ENCODE measurements around the gene GSX2.

Gene GSX2

DNA sequence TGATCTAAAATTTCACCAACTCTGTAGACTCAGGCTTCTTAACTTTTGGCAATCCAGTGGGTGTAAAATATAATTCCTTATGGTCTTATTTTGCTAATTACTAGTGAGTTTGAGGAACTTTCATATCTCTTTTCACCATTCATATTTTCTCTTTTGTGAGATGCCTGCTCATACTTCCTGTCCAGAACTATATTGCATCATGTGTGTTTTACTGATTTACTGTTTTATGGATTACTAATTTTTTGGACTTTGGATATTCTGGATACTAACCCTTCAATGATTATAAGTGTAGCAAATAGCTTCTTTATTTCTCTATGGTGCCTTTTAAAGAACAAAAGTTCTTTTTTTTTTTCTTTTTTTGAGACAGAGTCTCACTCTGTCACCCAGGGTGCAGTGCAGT is 20.6 kb downstream of the GSX2 start:
- TF ChIP-seq REST (IDR thresholded peaks at IDR 0.05; ENCODE audit: insufficient read depth in 1 of 2, low read depth in 2 of 2, low read length in 2 of 2) (no peak), TAF1 (IDR thresholded peaks at IDR 0.05; ENCODE audit: borderline replicate concordance, insufficient read depth, low read length) (no peak), POLR2AphosphoS5 (IDR thresholded peaks at IDR 0.05; ENCODE audit: low read depth, low read length) (no peak), SIN3A (IDR thresholded peaks at IDR 0.05; ENCODE audit: borderline replicate concordance, insufficient read depth, low read length) (no peak), FOXP2 (optimal IDR thresholded peaks at IDR 0.05; ENCODE audit: borderline replicate concordance, extremely low read depth, extremely low read length, insufficient read depth) (no peak)

- TF ChIP-seq TAF1 (IDR thresholded peaks at IDR 0.05; ENCODE audit: borderline replicate concordance, insufficient read depth, low read length) (no peak), REST (IDR thresholded peaks at IDR 0.05; ENCODE audit: insufficient read depth in 1 of 2, low read depth in 2 of 2, low read length in 2 of 2) (no peak), FOXP2 (optimal IDR thresholded peaks at IDR 0.05; ENCODE audit: borderline replicate concordance, extremely low read depth, extremely low read length, insufficient read depth) (no peak), POLR2AphosphoS5 (IDR thresholded peaks at IDR 0.05; ENCODE audit: low read depth, low read length) (no peak), SIN3A (IDR thresholded peaks at IDR 0.05; ENCODE audit: borderline replicate concordance, insufficient read depth, low read length) (no peak)
Measured at GRCh38 chr4:54127660-54128059, 27.7 kb downstream of the GSX2 start.

GRCh38 chr4:54139332-54139731 is 39.4 kb downstream of the GSX2 start:
- TF ChIP-seq FOXP2 (optimal IDR thresholded peaks at IDR 0.05; ENCODE audit: borderline replicate concordance, extremely low read depth, extremely low read length, insufficient read depth), result no peak
- no peak for TF ChIP-seq REST (IDR thresholded peaks at IDR 0.05; ENCODE audit: insufficient read depth in 1 of 2, low read depth in 2 of 2, low read length in 2 of 2)
- TF ChIP-seq SIN3A (IDR thresholded peaks at IDR 0.05; ENCODE audit: borderline replicate concordance, insufficient read depth, low read length), result no peak
- TF ChIP-seq TAF1 (IDR thresholded peaks at IDR 0.05; ENCODE audit: borderline replicate concordance, insufficient read depth, low read length), result no peak
- TF ChIP-seq POLR2AphosphoS5 (IDR thresholded peaks at IDR 0.05; ENCODE audit: low read depth, low read length), result no peak

DNA sequence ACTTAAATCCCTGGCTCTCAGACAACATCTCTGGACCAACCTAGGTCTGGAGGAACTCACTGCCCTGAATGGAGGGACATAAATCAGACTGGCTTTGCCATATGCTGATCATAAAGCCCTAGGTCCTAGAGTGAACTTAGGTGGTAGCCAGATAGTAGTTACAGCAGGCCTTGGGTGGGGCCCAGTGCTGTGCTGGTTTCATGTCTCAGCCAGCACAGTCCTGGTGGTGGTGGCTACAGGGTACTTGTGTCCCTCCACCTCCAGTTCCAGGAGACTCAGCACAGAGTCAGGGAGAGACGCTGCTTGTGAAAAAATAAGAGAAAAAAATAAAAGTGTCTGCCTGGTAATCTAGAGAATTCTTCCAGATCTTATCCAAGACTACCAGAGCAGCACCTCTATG is 40.3 kb downstream of the GSX2 start:
- no peak for TF ChIP-seq REST (IDR thresholded peaks at IDR 0.05; ENCODE audit: insufficient read depth in 1 of 2, low read depth in 2 of 2, low read length in 2 of 2)
- TF ChIP-seq SIN3A (IDR thresholded peaks at IDR 0.05; ENCODE audit: borderline replicate concordance, insufficient read depth, low read length), result no peak
- TF ChIP-seq POLR2AphosphoS5 (IDR thresholded peaks at IDR 0.05; ENCODE audit: low read depth, low read length), result no peak
- no peak for TF ChIP-seq FOXP2 (optimal IDR thresholded peaks at IDR 0.05; ENCODE audit: borderline replicate concordance, extremely low read depth, extremely low read length, insufficient read depth)
- no peak for TF ChIP-seq TAF1 (IDR thresholded peaks at IDR 0.05; ENCODE audit: borderline replicate concordance, insufficient read depth, low read length)

DNA sequence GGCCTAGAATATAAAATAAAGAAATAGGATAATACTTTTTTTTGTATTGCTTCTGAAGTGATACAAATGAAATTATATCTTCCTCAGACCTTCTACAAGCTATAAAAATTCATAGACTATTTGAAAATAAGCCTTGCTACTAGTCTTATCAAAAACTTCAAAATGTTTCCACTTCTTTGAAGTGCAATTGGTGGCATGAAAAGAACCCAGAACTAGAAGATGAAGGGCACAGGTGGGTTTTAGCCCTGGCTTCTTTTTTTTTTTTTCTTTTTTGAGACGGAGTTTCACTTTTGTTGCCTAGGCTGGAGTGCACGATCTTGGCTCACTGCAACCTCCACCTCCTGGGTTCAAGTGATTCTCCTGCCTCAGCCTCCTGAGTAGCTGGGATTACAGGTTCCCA is 44.2 kb downstream of the GSX2 start:
- TF ChIP-seq FOXP2 (optimal IDR thresholded peaks at IDR 0.05; ENCODE audit: borderline replicate concordance, extremely low read depth, extremely low read length, insufficient read depth) (no peak), TAF1 (IDR thresholded peaks at IDR 0.05; ENCODE audit: borderline replicate concordance, insufficient read depth, low read length) (no peak), POLR2AphosphoS5 (IDR thresholded peaks at IDR 0.05; ENCODE audit: low read depth, low read length) (no peak), SIN3A (IDR thresholded peaks at IDR 0.05; ENCODE audit: borderline replicate concordance, insufficient read depth, low read length) (no peak), REST (IDR thresholded peaks at IDR 0.05; ENCODE audit: insufficient read depth in 1 of 2, low read depth in 2 of 2, low read length in 2 of 2) (no peak)
